GM19438 (cell line): ENCODE results near the gene SCNN1B.
"Not testable (repeated sequence)": the region's sequence is repeated elsewhere in the genome, so short reads cannot be mapped to it uniquely, and the experiment has no call there.

Source experiments
- ATAC-seq: cut with Tn5 transposase; IDR thresholded peaks from one replicate; pipeline ENCODE4 v1.9.1; 2021; ENCODE audit warnings: low read depth; ENCODE audit not compliant: unreplicated experiment

SCNN1B gene, protein sequence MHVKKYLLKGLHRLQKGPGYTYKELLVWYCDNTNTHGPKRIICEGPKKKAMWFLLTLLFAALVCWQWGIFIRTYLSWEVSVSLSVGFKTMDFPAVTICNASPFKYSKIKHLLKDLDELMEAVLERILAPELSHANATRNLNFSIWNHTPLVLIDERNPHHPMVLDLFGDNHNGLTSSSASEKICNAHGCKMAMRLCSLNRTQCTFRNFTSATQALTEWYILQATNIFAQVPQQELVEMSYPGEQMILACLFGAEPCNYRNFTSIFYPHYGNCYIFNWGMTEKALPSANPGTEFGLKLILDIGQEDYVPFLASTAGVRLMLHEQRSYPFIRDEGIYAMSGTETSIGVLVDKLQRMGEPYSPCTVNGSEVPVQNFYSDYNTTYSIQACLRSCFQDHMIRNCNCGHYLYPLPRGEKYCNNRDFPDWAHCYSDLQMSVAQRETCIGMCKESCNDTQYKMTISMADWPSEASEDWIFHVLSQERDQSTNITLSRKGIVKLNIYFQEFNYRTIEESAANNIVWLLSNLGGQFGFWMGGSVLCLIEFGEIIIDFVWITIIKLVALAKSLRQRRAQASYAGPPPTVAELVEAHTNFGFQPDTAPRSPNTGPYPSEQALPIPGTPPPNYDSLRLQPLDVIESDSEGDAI

DNA sequence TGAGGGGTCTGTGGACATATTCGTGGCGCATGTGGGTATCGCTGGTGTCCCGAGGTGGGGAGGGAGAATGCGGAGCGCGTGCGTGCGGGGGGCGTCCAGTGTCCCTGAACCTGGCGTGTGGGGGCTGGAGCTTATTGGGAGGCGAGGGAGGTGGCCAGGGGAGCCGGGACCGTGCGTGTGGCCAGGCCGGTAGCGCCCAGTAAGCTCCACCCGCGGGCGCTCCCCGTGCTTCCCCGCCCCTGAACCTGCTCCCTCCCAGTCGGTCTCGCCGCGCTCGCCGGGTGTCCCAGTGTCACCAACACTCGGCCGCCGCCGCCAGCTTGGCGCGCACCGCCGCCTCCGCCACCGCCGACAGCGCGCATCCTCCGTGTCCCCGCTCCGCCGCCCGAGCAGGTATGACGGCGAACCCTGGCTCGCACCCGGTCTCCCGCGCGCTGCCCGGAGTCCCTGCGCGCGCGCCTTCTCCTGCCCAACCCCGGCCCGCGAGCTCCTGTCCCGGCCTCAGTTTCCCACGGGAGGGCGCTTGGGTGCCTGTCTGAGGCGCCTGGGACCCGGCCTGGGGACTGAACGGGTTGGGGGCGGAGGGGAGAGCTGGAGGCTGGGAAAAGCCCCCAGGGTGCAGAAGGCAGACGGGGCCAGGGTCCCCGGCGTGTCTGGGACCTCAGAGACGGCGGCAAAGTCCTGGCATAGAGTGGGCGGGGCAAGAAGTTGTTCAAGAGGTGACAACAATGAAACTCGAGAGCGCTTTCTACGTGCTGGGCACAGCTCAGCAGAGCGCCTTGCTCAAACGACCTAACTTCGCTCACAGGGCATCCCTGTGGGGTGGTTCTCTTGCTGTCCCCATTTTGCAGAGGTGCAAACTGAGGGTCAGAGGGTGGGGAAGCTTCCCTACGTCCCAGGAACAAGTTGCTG is at the start of gene SCNN1B:
SCNN1B (plus strand) TSS at position 258 of the 912 bp plus-strand sequence. CDS start 46,298 bp downstream, outside the sequence.
- no peak for ATAC-seq

DNA sequence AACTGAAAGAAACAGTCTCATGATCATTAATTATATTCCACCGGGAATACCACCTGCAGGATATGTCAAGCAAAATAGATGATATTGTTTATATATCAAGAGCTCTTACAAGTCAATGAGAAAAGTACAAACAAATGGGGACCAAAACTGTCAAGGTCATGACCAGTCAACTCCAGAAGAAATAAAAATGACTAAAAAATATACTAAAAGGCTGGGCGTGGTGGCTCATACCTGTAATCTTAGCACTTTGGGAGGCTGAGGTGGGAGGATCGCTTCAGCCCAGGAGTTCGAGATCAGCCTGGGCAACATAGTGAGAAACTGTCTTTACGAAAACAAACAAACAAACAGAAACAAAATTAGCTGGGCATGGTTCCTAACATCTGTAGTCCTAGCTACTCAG is 49.8 kb upstream of the SCNN1B start:
- ATAC-seq = no peak

DNA sequence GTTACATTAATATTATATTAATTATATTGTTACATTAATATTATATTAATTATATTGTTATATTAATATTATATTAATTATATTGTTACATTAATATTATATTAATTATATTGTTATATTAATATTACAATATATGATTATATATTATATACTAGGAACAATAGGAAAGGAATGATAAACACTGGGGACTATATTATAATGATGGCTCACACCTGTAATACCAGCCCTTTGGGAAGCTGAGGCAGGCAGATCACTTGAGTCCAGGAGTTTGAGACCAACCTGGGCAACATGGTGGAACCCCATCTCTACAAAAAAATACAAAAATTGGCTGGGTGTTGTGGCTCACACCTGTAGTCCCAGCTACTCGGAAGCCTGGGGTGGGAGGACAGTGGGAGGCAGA is 48.5 kb upstream of the SCNN1B start:
- not testable (repeated sequence) for ATAC-seq

DNA sequence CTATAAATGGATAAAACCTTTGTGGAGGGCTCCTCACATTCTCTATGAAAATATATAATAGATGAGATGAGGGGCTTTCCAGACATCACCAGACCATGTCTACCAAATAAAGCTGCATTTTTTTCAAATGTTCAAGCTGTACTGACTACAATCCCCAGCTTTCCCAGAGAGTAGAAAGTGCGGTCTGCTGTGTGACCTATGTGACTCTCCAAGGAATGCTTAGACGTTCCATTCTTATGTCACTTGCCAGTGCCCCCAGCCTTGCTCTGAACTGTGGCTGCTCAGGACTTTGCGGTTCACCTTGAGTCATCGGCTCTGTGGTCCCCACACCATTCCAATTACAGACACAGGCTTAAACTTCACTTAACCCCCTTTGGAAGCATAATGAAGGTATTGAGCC is 47.8 kb upstream of the SCNN1B start:
- ATAC-seq = no peak

DNA sequence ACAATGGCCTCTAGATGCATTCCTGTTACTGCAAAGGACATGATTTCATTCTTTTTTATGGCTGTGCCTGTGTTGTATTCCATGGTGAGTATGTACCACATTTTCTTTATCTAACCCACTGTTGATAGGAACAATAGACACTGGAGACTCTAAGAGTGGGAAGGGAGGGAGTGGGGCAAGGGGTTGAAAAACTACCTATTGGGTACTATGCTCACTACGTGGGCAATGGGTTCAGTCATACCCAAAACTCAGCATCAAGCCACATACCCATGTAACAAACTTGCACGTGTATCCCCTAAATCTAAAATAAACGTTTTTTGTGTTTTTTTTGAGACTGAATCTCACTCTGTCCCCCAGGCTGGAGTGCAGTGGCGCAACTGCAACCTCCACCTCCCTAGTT is 47.1 kb upstream of the SCNN1B start:
- ATAC-seq = no peak

DNA sequence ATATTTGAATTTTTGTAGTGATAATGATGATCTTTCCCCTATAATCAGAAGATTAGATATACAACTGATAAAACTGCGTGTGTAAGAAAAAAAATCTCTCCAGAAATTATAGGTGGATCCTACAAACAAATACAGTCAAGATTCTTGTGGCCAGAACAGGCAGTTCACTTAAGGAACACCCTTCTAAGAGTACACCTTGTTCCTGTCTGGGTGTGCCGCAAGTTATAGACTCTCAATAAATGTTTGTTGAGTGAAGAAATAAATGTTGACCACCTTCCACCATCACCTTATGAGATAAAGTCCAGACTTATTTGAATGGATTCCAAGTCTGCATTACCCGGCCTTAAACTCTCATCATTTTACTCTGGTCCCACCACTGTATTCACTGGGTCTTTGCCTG is 45.7 kb upstream of the SCNN1B start:
- ATAC-seq = no peak

DNA sequence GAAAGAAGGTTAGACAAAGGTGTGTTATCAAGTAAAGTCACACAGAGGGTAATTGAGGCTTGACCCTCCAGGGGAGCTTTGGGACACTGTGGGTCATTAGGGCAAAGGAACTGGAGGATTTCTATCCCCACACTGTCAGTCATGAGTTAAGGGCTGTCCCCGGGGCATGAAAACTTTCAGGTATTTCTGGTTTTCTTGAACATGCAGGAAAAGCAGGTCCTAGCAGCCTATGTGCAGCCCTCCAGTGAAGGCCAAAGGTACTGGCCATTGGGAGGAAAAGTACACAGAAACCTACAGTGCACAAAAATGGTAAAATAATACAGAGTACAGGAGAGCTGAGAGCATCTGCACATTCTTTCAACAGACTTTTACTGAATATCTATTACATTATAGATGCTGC is 44.4 kb upstream of the SCNN1B start:
- ATAC-seq = no peak

DNA sequence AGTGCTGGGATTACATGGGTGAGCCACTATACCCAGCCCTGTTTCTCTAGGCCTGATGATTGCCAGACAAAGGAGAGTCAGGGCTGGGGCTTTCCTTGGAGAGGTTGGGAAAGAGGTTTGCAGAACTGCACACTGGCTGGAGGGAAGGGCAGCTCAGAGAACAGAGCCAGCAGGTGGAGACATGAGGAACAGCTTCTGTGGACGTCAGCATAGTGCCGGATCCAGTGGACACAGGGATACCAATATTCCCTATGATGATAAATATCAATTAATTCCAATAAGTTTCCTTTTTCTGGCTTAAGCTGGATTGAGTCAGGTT is 43.2 kb upstream of the SCNN1B start:
- no peak for ATAC-seq

DNA sequence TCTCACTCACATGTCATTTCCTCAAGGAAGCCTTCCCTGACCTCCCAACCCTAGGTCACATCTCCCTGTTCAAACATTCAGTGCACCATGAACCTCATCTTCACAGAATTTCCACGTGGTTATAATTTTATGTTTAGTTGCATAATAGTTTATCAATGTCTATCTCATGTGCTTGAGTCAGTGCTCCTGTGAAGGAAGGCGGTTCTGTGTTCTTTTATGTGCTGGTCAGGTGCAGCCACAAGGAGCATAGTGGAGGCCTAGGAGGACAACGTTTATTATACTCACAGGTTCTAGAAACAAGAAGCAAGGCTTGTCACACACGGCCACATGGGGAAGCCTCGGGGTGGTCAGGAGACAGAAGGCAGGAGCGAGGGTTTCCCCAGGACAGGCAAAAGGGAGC is 34.5 kb upstream of the SCNN1B start:
- no peak for ATAC-seq

DNA sequence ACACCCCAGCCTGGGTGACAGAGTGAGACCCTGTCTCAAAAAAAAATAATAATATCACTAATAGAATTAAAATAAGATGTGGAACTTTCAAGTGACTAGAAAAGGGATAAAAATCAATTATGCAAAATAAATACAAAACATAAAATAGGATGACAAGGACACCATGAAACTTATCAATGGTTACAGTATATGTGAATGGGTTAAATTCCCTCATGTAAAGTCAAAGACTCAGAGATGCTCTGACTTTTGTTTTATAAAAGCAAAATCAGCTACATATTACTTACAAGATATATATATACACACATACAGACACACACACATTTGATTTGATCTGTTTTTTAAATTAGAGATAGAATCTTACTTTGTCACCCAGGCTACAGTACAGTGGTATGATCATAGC is 33.5 kb upstream of the SCNN1B start:
- ATAC-seq = no peak

DNA sequence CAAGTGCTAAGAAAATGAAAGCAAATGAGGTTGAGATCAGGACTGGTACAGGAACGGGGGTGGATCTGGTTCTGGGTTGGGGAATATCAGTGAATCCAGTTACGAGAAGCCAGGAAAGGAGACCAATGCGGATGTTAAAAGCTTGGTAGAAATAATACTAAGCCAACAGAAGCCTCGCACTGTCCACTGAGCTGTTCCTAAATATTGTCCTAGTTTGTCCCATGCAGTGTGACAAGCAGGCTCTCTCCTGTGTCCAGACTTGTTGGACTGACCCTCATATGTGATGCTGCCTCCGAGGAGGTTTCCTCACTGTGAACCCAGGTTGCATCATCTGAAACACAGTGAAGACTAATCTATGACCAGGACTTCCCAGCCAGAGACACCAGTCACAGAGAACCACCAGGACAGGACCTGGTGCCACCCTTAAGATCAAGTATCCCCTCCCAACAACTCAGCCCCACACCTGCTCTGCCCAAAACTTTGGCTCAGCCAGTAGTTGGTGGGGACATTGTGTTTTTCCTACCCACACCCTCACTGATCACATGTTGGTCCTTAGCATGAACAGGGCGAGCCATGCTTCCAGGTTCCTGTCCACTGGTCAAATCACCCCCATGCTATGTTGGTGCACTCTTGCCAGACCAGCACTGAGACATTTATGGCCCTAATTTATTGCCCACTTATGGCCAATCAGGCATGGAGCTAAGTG is 32.7 kb upstream of the SCNN1B start:
- no peak for ATAC-seq

DNA sequence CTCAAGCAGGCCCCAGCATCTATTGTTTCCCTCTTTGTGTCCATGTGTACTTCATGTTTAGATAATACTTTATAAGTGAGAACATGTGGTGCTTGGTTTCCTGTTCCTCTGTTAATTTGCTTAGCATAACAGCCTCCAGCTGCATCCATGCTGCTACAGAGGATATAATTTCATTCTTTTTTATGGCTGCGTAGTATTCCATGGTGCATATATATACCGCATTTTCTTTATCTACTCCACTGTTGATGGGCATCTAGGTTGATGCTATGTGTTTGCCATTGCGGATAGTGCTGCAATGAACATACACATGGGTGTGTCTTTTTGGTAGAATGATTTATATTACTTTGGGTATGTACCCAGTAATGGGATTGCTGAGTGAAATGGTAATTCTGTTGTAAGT is 31.4 kb upstream of the SCNN1B start:
- no peak for ATAC-seq

DNA sequence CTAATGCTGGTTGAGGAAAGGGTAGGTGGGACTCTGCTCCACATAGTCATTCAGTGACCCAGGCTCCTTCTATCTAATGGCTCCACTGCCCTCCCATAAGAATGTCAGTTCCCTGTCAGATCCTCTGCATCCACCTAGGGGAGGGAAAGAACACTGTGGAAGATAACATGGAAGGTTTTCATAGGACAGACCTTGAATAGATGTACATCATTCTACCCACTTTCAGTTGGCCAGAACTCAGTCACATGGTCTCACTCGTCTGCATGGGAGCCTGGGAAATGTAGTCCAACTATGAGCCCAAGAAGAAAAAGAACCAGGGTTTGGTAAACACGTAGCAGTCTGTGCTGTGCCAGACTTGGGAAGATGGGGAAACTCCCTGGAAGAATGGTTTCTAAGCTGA is 27.1 kb upstream of the SCNN1B start:
- ATAC-seq = no peak

DNA sequence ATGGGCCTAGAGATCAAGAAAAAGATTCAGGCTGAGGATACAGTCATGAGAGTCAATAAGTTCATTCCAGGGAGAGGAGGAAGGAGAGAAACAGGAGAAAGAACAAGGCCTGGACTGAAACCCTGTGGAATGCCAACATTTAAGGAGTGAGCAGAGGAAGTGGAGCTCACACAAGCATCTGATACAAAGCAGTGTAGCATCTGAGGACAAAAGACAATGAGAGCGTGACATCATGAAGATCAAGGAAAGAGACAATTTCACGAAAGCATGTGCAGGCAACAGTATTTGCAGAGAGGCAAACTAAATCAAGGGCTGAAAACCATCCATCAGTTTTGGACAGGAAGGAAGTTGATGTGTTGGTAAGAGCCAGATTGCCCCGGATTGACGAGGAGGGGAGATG is 25.3 kb upstream of the SCNN1B start:
- no peak for ATAC-seq

DNA sequence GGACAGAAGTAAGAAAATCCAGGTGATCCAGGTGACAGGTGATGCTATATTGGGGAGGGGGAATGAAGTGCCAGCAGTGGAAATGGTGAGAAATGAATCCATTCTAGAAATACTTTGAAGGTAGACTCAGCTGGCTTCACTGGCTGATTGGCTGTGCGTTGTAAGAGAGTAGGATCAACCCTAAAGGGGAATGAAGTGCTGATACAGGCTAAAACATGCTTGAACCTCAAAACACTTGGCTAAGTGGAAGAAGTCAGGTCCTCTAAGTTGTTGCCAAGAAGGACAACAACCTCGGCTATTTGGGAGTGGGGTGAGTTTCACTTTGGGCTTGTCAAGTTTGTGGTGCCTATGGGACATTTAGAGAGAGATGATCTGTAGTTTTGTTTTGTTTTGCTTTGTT is 24.1 kb upstream of the SCNN1B start:
- ATAC-seq = no peak

DNA sequence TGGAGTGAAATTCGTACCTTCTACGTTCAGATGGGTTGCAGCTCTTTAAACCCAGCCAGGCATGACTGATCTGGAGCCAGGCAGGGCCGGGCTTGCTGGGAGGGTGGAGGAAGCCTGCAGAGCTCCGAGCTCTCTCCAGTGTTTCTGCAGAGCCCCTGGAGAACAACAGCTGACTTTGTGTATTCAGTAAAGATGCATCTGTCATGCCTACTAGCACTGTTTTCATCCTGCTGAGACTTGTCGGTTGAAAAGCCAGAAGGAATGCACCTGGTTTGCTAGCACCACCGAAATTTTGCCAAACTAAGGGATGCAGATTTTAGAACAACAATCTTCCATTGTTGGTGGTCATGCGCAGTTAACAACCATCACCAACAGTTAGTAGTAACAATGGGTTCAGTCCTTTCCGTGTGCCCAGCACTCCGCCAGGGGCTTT is 22.4 kb upstream of the SCNN1B start:
- no peak for ATAC-seq

DNA sequence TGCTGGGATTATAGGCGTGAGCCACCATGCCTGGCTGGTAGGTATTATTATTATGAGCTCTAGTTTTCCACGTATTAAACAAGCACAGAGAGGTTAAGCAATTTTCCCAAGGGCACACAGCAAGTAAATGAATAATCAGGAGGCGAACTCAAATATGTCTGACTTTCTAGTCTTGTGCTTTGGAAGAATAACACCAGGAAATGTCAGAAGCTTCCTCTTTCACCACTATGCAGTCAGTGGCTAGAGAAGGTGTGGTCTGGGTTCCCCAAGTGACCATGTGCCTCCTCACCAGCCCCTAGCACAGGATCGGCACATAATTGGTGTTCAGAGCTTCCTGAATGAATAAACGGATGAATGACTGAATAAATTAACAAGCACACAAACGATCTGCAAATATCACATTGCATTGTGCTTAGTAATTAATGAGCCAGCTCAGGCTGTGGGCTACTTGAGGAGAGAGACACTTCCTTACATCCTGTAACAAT is 21.6 kb upstream of the SCNN1B start:
- no peak for ATAC-seq

DNA sequence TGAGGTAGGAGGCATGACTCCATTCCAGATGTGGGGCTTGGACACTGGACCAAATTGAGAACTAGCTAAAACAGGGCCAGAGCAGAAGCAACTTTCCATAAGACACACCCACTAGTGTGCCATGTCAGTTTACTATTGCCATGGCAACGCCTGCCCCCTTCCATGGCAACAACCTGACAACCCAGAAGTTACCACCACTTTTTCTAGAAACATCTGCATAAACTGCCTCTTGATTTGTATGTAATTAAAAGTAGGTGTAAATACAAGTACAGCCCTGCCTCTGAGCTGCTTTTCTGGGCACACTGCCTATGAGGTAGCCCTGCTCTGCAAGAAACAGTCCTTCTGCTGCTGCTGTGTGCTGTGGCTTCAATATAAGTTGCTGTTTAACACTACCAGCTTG is 19.5 kb upstream of the SCNN1B start:
- ATAC-seq = no peak

DNA sequence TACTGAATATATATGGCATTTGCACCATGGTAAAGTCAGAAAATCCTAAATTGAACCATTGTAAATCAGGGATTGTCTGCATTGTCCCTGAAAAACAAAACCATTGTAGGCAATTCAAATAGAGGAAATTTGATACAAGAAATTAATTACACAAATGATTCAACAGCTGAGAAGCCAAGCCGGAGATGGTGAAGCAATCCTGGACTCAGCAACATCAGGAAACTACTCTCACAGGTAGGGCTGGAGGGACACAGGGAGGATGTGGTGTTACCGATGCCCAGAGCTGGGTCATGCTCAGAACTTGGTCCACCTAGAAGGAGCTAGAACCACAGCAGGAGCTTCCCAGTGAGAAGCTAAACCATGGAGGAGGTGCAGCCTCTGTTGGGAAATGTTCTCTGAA is 18.5 kb upstream of the SCNN1B start:
- no peak for ATAC-seq

DNA sequence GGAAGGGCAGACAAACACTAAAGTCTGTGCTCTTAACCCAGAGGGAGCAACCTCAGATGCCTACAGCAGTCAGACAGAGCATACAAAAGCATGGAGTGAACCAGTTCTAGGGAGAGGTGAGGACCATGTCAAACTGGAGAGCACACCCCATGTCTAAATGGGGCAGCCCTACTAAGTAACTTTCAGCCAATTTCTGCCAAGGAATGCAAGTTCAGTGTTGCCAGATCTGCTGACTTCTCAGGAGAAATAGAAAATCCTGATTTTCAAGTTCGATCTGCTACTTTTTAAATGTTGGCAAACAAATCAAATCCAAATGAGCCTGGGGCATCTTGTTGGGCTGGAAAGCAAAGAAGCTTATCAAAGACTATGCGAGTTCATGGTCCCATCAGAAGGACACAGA is 17.5 kb upstream of the SCNN1B start:
- no peak for ATAC-seq

DNA sequence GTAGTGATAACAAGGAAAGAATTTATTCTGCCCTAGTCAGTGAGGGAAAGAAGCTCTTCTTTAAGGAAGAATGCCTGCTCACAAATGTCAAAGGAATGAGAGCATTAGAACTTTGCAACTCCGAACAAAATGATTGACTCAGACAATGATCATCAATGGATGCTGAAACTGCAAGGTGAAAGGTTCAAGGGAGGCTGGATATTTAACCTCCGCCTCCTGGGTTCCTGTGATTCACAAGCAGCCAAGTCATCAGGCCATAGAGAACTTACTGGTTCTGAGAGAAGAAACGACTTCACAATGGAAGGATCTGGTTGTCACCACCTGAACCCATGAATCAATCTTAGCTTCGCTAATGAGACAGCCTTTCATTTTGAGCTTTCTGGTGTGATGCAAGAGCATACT is 16.0 kb upstream of the SCNN1B start:
- no peak for ATAC-seq
